ENCODE measurements around the gene MT1F.
"Not testable (repeated sequence)": the region's sequence is repeated elsewhere in the genome, so short reads cannot be mapped to it uniquely, and the experiment has no call there.

The MT1F gene

DNA sequence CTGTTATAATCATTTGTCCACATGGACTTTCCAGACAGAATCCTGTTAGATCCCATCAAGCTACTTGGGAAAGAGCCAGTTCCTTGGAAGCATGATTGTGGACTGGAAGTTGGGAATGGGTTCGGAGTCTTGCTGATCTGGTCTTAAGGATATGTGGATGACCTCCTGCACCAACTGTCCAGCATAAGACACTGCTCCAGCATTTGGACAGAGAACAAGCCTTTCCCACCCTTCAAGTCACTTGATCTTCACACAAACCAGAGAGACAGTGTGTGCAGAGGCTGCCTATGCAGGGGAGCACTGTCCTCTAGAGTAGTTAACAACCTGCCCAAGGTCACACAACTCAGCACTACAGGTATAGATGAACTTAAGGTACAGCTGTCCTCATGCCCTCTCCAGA lies 11.9 kb upstream of the MT1F start:
- no peak for DNase-seq

DNA sequence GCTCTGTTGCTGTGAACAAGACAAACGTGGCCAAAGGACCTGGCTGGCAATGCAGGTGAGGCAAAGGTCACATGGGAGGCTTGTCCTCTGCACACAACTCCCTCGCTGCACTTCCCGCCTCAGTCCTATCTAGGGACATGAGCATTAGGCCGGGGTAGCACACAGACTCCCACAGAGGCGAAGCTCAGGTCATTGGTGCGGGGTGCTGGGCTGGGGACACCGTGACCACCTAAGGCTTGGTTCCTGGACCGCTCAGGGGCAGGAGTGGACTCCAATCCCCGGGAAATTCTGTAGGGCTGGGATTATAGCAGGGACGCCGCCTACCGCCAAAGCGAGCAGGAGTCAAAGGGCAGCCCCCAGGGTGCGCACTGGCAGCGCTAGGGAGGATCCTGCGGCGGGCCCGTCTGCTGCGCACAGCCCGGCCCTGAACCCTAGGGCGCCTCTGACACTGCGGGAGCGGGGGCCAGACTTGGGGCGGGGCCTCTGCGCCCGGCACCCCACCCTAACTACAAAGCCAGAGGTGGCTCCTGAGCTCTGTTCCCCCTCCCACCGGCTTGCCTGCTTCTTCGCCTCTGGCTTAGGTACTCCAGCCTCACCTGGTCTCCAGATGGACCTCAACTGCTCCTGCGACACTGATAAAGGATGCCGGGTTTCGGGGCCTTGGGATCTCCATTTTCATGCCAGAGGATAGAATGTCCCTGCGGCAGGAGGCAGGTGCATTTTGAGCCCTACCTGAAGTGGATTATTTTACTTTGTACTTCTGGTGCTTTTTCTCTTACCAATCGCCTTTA lies 9.9 kb upstream of the MT1F start:
- DNase-seq = no peak

DNA sequence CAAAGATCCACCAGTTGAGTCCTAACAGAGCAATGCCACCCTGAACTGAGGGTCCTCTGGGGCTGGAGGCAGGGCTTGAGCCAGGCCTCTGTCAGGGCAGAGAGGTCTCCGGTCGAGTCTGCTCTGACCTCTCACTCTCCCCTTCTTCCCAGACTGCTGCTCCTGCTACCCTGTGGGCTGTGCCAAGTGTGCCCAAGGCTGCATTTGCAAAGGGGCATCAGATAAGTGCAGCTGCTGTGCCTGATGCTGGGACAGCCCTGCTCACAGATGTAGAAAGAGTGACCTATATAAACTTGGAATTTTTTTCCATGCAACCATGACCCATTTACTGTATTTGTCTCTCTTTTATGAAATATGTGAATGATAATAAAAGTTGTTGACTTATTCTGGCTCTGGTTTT lies 8.5 kb upstream of the MT1F start:
- no peak for DNase-seq

DNA sequence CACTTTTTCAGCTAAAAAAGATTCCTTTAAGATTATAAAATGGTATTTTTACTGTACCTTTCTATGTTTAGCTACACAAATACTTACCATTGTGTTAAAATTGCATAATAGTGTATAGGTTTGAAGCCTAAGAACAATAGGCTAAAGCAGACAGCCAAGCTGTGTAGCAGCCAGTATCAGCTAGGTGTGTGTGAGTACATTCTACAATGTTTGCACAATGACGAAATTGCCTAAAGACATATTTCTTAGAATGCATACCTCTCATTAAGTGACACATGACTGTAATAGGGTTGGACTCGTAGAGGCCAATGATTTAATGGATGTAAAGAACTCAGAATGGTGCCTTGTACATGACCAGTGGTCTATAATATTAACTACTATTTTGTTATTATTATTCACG lies 7.9 kb upstream of the MT1F start:
- DNase-seq = no peak

DNA sequence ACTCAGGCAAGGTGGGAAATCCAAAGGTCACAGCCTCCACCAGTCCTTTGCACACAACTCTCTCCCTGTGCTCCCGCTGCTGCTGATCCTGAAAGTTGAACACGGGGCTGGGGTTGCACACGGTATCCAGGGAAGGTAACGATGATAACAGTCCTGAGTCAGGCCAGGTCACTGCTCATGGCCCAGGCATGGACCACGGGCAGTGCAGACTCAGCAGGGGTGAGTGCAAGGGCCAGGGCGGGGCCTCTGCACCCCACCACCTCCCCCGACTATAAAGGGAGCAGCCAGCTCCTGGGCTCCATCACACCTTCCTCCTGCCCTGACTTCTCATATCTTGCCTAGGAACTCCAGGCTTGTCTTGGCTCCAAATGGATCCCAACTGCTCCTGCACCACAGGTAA lies 6.2 kb upstream of the MT1F start, which contains the start of gene MT1B:
MT1B (plus strand) TSS at position 301 of the 400 bp plus-strand sequence; CDS start at position 369, 68 bp downstream.
- DNase-seq = no peak

DNA sequence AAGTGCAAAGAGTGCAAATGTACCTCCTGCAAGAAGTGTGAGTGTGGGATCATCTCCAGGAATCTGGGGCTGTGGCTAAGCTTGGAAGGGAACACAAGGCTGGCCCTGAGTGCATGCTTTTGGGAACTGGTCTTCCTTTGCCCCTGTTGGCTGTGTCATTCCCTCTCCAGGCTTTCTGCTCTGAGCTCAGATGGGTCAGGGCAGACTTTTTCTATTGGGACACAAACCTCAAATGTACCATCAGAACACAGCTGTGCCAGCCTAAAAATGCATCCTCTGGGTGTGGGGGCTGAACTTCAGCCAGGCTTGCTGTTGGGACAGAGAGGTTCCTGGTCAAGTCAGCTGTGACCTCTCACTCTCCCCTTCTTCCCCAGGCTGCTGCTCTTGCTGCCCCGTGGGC lies 5.2 kb upstream of the MT1F start:
- no peak for DNase-seq

DNA sequence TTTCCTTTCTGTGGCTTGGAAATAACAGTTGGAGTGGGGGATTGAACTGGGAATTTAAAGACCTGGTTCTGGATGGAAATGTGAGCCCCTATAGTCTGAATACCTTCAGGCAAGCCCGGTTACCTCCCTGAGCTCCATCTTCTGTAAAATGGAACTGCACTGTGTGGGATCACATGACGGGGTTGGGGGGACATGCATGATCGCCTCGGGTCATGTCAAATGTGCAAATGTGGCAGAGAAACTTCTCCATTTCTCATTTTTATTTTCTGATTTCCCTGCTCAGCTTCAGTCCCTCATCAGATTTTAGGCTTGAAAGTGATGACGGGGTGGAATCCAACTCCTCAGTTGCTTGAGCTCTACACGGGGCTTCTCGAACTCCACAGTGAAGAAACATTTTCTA lies 4.5 kb upstream of the MT1F start:
- DNase-seq = no peak

DNA sequence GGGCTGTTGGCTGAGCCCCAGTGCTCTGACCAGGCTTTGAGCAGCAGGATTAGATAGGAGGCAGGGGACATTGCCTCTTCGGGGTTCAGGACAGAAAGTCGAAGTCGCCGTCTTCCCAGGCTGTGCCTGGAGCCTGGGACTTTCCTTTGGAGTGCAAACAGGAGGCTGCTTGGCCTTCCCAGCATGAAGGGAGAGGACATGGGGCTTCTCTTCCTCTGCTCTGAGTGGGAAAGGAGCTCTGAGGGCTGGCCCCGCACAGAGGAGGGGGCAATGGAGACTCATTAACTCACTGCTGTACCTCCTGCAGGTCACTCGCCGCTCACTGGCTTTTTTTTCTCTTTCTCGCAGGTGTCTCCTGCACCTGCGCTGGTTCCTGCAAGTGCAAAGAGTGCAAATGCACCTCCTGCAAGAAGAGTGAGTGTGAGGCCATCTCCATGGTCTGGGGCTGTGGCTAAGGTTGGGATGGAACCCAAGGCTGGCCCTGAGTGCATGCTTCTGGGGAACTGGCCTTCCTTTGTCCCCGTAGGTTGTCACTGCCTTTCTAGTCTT lies 642 bp downstream of the MT1F start:
- no peak for DNase-seq

DNA sequence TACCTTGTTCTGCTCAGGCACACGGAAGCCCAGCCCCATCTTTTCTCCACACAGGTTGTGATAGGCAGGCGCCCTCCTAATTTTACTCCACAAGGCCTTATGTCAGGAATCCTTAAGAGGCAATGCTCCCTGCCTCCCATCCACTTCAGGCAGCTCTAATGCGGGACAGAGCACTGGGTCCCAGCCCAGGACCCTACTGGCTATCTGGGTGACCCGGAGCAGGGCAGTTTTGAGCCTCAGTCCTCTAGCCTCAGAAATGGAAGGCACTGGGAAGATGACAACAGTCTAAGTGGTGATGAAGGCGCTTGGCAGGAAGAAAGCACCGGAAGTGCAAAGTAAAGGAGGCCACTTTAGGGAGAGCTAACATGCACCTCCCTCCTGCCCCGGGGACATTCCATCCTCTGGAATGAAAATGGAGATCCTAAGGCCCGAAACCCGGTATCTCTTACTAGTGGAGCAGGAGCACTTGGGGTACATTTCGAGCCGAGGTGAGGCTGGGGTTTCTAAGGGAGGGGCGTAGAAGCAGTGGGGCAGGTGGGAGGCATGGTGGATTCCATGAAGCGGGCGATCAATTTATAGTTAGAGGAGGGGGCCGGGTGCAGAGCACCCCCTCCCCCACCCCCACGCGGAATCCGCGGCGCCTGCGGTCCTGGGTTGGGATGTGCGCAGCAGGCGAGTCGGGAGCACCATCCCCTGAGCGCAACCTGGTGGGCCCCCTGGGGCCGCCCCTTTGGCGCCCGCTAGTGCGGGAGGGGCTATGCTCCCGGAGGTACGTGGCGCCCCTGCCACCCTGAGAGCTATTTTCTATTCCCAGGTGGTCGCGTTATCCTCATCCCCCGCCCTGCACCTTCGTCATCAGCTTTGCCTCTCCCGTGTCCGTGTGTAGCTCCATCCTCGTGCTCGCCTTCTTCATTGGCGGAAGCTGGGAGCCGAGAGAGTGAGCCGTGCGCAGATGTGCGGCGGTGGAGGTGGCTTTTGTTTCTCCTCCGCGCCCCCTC lies 4.9 kb downstream of the MT1F start:
- no peak for DNase-seq

DNA sequence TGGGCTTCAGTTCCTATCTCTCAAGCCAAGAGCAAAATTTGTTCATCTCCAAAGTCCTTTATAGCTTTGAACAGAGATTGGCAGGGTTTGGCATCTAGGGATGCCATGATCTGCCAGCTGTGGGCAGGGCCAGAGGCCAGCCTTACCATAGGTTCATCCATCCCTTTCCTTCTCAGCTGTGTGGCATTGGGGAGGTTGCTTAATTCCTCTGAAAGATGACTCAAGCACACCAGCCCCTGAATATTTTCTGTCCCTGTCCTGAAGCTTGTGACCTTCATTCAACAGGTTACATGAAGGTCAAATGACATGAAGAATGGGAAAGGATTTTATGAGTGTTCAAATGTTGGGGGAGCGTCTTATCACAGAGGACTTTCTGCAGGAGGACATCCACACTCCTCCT lies 6.7 kb downstream of the MT1F start:
- DNase-seq = no peak

DNA sequence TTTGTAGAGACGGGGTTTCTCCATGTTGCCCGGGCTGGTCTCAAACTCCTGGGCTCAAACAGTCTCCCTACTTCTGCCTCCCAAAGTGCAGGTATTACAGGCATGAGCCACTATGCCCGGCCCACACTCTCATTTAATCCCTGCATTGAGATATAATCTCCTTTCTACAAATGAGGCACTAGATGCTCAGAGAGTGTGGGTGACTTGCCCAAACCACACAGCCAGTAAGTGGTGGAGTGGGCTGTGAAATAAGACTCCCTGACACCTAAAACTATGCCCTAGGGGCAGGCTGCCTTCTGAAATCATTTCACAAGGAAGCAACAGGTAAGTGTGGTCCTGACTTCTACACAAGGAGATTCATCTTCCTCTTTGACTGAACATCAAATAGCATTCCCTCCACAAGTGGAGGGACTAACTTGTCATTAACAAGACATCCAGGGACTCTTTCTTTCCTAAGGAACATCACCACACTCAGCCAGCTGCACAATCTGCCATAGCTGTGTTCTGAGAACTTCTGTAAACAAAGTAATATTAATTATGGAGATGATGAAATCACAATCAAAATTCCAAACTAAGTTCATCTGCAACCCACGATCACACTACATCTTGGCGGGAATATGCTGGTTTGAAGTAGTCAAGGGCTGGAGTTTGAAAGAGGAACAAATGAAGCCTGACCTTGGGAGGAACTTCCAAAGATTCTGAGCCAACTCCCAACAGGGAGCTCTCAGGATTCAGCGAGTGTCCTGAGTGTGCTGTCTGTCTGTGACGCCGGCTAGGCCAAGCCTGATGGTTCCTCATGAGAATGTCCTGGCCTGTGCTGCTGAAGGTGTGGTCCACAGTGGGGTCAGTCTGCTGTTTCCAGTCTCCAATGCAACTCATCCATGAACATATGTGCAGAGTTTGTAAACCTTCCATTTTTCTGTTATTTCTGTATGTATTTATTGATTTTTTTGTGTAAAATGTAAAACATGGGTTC lies 7.8 kb downstream of the MT1F start:
- DNase-seq = not testable (repeated sequence)

DNA sequence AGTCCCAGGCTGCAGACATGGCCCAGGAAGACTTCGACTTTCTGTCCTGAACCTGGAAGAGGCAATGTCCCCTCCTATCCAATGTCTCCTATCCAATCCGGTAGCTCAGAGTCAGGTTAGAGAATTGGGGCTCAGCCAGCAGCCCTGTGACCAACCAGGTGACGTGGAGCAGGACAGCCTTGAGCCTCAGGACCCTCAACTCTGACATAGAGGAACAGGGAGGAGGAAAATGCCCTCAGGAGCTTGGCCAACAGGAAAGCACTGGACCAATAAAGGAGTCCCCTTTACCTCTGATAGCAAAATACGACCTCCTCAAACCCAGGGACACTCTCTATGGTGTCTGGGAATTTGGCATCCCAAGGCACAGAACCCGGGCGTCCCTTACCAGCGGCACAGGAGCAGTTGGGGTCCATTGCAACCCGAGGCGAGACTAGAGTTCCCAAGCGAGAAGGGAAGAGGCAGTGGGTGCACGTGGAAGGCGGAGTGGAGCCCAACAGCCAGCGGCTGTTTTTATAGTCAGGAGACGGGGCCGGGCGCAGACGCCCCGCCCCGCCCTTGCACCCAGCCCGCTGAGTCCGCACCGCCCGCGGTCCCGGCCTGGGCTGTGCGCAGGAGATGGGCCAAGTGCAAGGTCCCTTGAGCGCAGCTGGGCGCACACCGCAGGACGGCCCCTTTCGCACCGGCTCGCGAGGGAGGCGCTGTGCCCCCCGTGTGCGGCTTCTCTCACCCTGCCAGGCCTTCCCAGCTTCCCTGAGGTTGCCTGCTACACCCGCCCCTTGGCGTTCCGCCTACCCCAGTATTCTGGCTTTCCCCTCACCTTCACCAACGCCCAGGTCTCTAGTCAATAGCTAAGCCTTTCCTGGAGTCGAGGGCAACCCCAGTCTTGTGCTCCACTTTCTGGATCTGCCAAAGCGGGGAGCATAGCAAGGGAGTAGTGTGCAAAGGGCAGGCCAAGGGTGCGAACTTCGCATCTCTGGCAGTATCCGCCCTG lies 10.1 kb downstream of the MT1F start, which contains the start of gene MT1G:
MT1G (minus strand) TSS at position 485 of the 991 bp plus-strand sequence; CDS start at position 413, 72 bp downstream.
- no peak for DNase-seq

DNA sequence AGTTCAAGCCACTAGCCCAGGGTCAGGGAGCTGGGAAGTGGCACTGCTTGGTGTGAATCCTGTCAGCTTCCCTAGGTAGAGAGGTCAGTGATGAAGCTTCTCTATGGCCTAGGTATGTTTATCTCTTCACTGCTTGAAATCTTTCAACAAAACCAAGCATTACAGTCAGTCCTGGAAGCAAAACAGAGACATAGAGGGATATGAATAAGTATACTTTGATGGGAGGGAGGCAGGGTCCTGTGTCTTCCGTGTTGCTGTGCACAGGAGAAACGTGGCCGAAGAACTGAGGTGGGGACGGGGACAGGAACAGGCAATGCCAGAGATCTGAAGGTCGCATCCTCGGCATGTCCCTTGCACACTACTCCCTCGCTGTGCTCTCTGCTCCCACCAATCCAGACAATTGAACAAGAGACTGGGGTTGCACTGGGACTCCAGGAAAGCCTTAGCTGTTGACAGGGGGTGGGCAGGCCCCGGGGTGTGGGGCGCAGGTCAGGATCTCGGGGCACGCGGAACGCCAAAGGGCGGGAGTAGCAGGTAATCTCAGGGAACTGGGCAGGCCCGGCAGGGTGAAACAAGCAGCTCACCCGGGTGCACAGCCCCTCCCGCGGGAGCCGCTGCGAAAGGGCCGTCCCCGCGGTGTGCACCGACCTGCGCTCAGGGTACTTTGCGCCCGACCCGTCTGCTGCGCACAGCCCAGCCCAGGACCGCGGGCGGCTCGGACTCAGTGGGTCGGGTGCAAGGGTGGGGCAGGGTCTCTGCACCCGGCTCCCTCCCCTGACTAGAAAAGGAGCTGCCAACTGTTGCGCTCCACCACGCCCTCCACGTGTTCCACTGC lies 11.5 kb downstream of the MT1F start, which contains the start of gene MT1H:
MT1H (plus strand) TSS at position 810 of the 835 bp plus-strand sequence. CDS start 71 bp downstream, outside the sequence.
- no peak for DNase-seq

DNA sequence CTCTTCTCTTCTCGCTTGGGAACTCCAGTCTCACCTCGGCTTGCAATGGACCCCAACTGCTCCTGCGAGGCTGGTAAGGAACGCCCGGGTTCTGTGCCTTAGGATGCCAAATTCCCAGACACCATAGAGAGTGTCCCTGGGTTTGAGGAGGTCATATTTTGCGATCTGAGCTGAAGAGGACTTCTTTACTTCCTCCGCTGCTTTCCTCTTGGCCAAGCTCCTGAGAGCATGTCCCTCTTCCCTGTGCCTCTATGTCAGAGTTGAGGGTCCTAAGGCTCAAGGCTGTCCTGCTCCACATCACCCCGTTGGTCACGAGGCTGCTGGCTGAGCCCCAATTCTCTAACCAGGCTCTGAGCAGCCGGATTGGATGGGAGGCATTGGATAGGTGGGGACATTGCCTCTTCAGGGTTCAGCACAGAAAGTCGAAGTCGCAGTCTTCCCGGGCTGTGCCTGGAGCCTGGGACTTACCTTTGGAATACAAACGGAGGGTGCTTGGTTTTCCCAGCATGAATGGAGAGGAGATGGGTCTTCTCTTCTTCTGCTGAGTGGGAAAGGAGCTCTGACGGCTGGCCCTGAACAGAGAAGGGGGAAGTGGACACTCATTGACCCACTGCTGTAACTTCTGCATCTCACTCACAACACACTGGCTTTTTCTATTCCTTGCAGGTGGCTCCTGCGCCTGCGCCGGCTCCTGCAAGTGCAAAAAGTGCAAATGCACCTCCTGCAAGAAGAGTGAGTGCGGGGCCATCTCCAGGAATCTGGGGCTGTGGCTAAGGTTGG lies 12.3 kb downstream of the MT1F start:
- no peak for DNase-seq

DNA sequence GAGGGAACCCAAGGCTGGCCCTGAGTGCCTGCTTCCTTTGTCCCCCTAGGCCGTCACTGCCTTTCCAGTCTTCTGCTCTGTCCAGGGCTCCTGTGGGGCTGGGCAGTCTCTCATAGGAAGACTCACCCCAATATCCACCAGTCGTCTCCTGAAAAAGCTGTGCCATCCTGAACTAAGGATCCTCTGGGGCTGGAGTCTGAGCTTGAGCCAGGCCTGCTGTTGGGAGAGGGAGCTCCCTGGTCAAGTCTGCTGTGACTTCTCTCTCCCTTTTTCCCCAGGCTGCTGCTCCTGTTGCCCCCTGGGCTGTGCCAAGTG lies 12.8 kb downstream of the MT1F start:
- no peak for DNase-seq

DNA sequence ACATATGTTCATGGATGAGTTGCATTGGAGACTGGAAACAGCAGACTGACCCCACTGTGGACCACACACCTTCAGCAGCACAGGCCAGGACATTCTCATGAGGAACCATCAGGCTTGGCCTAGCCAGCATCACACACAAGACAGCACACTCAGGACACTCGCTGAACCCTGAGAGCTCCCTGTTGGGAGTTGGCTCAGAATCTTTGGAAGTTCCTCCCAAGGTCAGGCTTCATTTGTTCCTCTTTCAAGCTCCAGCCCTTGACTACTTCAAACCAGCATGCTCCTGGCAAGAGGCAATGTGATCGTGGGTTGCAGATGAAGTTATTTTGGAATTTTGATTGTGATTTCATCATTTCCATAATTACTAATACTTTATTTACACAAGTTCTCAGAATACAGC lies 13.9 kb downstream of the MT1F start:
- DNase-seq = not testable (repeated sequence)

DNA sequence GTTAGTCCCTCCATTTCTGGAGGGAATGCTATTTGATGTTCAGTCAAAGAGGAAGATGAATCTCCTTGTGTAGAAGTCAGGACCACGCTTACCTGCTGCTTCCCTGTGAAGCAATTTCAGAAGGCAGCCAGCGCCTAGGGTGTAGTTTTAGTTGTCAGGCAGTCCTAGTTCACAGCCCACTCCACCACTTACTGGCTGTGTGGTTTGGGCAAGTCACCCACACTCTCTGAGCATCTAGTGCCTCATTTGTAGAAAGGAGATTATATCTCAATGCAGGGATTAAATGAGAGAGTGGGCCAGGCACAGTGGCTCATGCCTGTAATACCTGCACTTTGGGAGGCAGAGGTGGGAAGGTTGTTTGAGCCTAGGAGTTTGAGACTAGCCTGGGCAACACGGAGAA lies 14.4 kb downstream of the MT1F start:
- not testable (repeated sequence) for DNase-seq

DNA sequence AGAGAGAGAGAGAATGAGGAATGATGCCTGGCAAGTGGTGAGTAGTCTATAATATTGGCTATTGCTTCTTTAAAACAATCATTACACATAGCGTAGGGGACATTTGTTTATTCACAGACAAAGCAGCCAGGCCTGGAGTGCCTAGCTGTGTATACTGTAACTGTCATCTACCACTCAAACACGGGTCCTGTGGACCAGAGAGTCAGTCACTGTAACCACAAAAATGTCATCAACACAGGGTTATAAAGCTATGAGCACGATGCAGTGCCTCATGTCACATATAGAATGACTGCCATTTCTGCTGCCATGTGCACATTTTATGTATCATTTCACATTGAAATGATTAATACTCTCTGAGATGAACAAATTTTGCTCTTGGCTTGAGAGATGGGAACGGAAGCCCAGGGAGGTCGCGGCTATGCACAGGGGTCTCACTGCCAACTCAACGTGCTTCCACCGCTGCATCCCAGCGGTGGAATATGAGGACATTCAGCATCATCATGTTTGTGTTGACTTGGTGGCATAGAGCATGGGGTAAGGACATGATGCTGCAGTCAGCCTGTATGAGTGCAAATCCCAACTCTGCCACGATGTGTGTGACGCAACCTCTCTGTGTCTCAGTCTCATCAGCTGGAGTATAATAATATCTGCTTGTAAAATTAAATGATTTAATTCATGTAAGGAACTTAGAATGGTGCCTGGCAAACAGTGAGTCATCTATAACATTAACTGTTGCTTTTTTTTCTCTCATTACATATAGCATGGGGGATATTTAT lies 15.2 kb downstream of the MT1F start:
- DNase-seq = no peak

Data from right hindlimb (tissue), 1 donor.